ENCODE data around the gene NTMT2.

DNA sequence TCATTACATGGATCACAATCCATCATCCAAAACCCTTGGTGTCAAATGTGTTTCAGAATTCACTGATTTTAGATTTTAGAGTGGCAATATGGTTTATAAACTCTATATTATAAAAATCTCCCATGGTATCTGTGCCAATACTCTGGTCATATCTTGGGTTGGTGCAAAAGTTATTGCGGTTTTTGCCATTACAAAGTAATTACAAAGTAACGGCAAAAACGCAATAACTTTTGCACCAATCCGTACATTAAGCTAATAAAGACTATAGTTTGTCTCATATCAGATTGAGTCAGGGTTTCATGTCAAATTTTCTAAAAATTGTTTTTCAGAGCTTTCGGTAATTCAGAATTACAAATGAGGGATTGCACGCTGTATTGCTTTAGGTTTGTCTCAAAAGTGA is 23.4 kb upstream of the NTMT2 start:
- TF ChIP-seq, protein P1, sequence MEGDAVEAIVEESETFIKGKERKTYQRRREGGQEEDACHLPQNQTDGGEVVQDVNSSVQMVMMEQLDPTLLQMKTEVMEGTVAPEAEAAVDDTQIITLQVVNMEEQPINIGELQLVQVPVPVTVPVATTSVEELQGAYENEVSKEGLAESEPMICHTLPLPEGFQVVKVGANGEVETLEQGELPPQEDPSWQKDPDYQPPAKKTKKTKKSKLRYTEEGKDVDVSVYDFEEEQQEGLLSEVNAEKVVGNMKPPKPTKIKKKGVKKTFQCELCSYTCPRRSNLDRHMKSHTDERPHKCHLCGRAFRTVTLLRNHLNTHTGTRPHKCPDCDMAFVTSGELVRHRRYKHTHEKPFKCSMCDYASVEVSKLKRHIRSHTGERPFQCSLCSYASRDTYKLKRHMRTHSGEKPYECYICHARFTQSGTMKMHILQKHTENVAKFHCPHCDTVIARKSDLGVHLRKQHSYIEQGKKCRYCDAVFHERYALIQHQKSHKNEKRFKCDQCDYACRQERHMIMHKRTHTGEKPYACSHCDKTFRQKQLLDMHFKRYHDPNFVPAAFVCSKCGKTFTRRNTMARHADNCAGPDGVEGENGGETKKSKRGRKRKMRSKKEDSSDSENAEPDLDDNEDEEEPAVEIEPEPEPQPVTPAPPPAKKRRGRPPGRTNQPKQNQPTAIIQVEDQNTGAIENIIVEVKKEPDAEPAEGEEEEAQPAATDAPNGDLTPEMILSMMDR (IDR thresholded peaks at IDR 0.05; ENCODE audit: poor library complexity, severe bottlenecking): no peak
- TF ChIP-seq POLR2AphosphoS5 (IDR thresholded peaks at IDR 0.05): no peak
- TF ChIP-seq TAF1 (IDR thresholded peaks at IDR 0.05; ENCODE audit: low read depth): no peak
